Measurements from ENCODE around the gene LILRA2.
"Not testable (repeated sequence)": the region's sequence is repeated elsewhere in the genome, so short reads cannot be mapped to it uniquely, and the experiment has no call there.

LILRA2 gene

GRCh38 chr19:54609356-54609791 lies 35.8 kb downstream of the LILRA2 start:
- no peak for DNase-seq (ENCODE audit: low read depth)

DNA sequence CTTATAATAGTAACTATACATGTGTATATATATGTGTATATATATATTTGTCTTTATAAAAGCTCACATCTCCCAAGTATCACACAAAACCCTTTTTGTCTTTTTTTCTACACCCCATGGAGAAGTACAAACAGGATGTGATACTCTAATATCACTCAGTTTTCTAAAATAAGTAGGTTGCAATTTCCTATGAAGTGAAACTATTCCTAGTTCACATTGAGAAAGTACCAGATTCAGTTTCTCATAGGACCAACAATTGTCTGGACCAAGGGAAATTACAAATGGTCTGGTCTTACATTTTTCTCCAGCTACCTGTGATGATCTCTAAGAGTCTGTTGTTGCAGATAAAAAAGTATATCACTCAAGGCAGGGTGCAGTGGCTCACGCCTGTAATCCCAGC lies 38.8 kb downstream of the LILRA2 start:
- no peak for DNase-seq (ENCODE audit: low read depth)

GRCh38 chr19:54614726-54615125 lies 41.1 kb downstream of the LILRA2 start:
- DNase-seq (ENCODE audit: low read depth), result no peak

DNA sequence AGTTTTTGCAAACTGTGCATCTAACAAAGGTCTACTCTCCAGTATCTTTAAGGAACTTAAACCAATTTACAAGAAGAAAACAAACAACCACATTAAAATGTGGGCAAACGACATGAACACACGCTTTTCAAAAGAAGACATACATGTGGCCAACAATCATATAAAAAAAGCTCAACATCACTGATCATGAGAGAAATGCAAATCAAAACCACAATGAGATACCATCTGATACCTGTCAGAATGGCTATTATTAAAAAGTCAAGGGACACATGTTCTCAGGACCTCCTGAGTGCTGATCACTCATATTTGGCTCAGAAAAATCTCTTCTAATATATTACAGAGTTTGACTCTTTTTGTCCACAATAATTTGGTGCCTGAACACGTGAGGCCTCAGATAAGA lies 42.5 kb downstream of the LILRA2 start:
- DNase-seq (ENCODE audit: low read depth), result no peak

DNA sequence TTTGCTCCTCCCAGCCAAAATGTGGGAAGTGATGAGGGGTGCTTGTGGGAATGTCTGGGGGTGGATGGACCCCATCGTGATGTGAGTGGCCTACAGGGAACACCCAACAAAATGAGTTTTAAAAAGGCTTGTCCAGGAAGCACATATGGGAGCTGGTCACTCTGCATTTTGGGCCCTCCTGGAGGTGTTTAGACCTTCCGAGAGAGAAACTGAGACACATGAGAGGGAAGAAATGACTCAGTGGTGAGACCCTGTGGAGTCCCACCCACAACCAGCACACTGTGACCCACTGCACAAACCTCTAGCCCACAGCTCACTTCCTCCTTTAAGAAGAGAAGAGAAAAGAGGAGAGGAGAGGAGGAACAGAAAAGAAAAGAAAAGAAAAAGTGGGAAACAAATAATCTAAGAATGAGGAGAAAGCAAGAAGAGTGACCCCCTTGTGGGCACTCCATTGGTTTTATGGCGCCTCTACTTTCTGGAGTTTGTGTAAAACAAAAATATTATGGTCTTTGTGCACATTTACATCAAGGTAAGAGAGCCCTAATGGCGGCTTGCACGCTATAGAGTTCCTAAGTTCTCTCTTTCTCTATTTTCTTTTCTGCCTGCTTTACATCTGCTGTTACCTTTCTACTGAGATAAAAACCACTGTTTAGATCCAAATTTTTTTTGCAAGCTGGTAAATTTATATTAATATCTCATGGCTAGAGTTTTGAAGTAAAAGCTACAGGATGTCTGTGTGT lies 43.4 kb downstream of the LILRA2 start:
- DNase-seq (ENCODE audit: low read depth), result no peak

GRCh38 chr19:54620464-54620863 lies 46.9 kb downstream of the LILRA2 start:
- no peak for DNase-seq (ENCODE audit: low read depth)

DNA sequence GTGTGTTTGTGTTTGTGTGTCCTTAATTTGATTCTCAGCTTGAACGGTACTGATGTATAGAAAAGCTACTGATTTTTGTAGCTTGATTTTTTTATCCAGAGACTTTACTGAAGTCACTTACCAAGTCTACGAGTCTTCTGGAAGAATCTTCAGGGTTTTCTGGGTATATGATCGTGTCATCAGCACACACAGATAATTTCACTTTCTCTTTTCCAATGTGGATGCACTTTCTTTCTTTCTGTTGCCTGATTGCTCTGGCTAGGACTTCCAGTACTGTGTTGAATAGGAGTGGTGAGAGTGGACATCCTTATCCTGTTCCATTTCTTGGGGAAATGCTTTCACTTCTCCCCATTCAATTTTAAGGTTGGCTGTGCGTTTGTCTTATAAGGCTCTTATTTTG lies 48.8 kb downstream of the LILRA2 start:
- DNase-seq (ENCODE audit: low read depth), result no peak

GRCh38 chr19:54624234-54624633 lies 50.6 kb downstream of the LILRA2 start:
- not testable (repeated sequence) for DNase-seq (ENCODE audit: low read depth)

GRCh38 chr19:54624934-54625730 lies 51.5 kb downstream of the LILRA2 start:
- DNase-seq (ENCODE audit: low read depth), result not testable (repeated sequence)

- no peak for DNase-seq (ENCODE audit: low read depth)
Measured at GRCh38 chr19:54626757-54627156, 53.2 kb downstream of the LILRA2 start.

- DNase-seq (ENCODE audit: low read depth), result not testable (repeated sequence)
Measured at GRCh38 chr19:54627912-54628311, 54.3 kb downstream of the LILRA2 start.

- DNase-seq (ENCODE audit: low read depth), result not testable (repeated sequence)
Measured at GRCh38 chr19:54630262-54630661, 56.7 kb downstream of the LILRA2 start, which contains the start of gene LILRB1. Gene LILRB1 (plus strand): TSS chr19:54630484. CDS start chr19:54631074, 590 bp downstream.

GRCh38 chr19:54630782-54631181 lies 57.2 kb downstream of the LILRA2 start:
- no peak for DNase-seq (ENCODE audit: low read depth)

DNA sequence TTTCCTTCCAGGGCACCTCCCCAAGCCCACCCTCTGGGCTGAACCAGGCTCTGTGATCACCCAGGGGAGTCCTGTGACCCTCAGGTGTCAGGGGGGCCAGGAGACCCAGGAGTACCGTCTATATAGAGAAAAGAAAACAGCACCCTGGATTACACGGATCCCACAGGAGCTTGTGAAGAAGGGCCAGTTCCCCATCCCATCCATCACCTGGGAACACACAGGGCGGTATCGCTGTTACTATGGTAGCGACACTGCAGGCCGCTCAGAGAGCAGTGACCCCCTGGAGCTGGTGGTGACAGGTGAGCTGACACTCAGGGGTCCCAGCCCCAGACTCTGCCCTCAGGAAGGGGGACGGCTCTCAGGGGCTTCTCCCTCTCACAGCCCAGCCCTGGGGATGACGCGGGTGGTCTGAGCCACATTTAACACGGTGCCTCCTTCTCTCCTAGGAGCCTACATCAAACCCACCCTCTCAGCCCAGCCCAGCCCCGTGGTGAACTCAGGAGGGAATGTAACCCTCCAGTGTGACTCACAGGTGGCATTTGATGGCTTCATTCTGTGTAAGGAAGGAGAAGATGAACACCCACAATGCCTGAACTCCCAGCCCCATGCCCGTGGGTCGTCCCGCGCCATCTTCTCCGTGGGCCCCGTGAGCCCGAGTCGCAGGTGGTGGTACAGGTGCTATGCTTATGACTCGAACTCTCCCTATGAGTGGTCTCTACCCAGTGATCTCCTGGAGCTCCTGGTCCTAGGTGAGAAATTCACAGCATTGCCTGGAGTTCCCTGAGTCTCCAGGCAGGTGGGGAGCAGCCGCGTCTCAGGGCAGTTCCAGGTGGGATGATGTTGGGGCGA lies 58.1 kb downstream of the LILRA2 start:
- DNase-seq (ENCODE audit: low read depth), result not testable (repeated sequence)

GRCh38 chr19:54632517-54632916 lies 58.9 kb downstream of the LILRA2 start:
- DNase-seq (ENCODE audit: low read depth), result not testable (repeated sequence)

DNA sequence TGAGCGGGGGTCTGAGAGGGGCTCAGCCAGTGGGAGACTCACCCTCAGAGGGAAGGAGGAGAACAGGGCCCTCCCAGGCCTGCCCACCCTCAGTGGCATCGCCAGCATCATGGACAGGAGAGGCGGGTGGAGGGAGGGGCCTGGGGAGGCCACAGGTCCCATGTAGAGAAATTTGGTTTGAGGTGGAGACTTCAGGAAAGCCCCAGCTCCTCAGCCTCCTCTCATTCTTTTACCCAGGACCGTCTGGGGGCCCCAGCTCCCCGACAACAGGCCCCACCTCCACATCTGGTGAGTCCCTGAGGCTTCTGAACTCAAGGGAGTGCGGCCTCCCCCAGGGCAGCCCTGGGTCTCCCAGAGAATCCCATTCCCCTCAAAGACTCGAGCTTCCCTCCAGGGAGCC lies 59.8 kb downstream of the LILRA2 start:
- no peak for DNase-seq (ENCODE audit: low read depth)

DNA sequence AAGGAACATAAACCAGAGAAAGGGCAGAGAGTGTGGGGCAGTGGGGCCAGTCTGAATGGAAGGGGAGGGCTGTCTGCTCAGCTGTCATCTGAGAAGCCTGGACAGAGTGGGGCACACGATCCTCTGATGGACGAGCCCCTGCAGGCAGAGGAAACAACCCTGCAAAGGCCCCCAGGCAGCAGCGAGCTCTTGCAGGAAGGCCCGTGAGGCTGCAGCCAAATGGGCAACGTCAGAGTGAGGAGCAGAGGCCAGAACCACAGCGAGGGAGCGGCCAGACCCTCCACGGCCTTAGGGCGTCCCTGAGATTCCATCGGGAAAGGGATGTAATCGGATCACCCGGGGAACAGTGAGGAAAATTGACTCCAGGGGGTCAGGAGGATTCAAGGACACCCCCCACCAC lies 62.5 kb downstream of the LILRA2 start:
- not testable (repeated sequence) for DNase-seq (ENCODE audit: low read depth)

DNA sequence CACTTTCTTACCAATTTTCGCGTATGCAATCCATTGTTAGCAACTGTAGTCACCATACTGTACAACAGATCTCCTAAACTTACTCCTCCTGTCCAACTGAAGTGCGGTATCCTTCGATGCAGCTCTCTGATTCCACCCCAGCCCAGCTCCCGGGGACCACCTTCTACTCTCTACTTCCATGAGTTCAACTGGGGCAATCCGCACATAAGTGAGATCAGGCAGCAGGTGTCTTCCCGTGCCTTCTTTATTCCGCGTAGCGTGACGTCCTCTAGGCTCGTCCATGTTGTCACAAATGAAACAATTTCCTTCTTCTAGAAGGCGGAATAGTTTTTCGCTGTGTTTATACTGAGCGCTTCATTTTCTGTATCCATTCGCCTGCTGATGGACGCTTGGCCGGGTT lies 65.1 kb downstream of the LILRA2 start:
- DNase-seq (ENCODE audit: low read depth), result no peak

Measured in EH (cell line).